Raji (cell line): ENCODE measurements around the gene PCDHGB4.
"Not testable (repeated sequence)": the region's sequence is repeated elsewhere in the genome, so short reads cannot be mapped to it uniquely, and the experiment has no call there.

ENCODE experiments used
- POLR2A ChIP-seq: IDR thresholded peaks from 2 replicates; pipeline ENCODE4 v1.6.1; 2011; ENCODE audit warnings: low read depth, low read length, control low read depth; ENCODE audit not compliant: insufficient read depth

Gene PCDHGB4

GRCh38 chr5:141392429-141393198, 5.1 kb downstream of the PCDHGB4 start, which contains the start of gene PCDHGA8:
PCDHGA8 (plus strand) TSS chr5:141392633; CDS start chr5:141392814, 181 bp downstream.
- TF ChIP-seq POLR2A, result no peak

- no peak for TF ChIP-seq POLR2A
Measured at GRCh38 chr5:141393267-141393666, 5.8 kb downstream of the PCDHGB4 start.

DNA sequence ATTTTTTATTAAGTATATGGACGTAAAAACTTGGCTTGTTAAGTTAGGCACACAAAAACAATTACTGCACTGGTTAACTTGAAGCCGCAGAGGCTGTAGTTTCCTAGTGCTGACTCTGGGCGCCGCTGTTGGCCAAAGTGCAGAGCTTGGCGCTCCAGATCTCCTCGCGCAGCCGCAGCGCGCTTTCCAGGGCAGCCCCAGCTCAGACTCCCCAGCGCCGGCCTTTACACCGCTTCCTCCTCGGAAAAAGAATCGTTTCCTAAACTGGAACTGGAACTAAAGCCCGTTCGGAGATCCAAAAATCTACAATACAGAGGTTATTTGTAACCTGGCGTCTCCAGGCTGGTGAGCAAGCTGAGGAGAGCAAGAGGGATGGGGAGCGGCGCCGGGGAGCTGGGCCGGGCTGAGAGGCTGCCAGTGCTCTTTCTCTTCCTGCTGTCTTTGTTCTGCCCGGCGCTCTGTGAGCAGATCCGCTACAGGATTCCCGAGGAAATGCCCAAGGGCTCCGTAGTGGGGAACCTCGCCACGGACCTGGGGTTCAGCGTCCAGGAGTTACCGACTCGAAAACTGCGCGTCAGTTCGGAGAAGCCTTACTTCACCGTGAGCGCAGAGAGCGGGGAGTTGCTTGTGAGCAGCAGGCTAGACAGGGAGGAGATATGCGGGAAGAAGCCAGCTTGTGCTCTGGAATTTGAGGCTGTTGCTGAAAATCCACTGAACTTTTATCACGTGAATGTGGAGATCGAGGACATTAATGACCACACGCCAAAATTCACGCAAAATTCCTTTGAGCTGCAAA, 10.5 kb downstream of the PCDHGB4 start, which contains the start of gene PCDHGB5:
TSS of gene PCDHGB5 (plus strand) at position 192 of the 796 bp plus-strand sequence. CDS start at position 373, 181 bp downstream.
- not testable (repeated sequence) for TF ChIP-seq POLR2A

DNA sequence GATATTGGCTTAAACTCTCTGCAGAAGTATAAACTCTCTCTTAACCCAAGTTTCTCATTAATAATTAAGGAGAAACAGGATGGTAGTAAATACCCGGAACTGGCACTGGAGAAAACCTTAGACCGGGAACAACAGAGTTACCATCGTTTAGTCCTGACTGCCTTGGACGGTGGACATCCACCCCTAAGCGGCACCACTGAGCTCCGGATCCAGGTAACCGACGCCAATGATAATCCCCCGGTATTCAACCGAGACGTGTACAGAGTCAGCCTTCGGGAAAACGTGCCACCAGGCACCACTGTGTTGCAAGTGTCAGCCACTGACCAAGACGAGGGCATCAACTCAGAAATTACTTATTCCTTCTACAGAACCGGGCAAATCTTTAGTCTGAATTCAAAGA, 11.1 kb downstream of the PCDHGB4 start:
- TF ChIP-seq POLR2A, result no peak

DNA sequence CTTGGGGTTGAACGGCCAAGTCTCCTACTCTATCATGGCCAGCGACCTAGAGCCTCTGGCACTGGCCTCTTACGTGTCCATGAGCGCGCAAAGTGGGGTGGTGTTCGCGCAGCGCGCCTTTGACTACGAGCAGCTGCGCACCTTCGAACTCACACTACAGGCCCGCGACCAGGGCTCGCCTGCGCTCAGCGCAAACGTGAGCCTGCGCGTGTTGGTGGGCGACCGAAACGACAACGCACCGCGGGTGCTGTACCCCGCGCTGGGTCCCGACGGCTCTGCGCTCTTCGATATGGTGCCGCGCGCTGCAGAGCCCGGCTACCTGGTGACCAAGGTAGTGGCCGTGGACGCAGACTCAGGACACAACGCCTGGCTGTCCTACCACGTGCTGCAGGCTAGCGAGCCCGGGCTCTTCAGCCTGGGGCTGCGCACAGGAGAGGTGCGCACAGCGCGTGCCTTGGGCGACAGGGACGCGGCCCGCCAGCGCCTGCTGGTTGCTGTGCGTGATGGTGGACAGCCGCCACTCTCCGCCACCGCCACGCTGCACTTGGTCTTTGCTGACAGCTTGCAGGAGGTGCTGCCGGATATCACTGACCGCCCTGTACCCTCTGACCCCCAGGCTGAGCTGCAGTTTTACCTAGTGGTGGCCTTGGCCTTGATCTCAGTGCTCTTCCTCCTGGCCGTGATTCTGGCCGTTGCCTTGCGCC, 12.2 kb downstream of the PCDHGB4 start:
- TF ChIP-seq POLR2A, result no peak

DNA sequence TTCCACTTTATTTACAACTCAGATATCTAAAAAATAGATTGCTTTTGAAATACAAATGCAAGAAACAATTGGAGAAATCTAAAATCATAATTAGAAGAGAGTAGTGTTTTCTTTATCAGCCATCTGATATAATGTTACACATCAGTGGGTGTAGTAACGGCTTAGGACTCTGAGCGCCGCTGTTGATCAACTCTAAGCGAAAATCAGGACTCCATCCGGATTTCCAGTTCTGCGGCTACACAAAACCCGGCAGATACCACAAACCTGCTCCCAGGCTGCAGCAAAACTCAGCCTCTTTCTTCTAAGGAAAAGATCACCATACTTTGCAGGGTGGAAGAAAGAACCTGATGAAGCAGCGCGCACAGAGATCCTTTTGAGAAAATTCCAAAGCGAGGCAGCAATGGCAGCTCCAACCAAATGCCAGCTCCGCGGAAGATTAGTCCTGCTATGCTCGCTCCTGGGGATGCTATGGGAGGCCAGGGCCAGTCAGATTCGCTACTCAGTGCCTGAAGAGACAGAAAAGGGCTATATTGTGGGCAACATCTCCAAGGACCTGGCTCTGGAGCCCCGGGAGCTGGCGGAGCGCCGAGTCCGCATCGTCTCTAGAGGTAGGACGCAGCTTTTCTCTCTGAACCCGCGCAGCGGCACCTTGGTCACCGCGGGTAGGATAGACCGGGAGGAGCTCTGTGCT, 15.2 kb downstream of the PCDHGB4 start, which contains the start of gene PCDHGA9:
TSS of gene PCDHGA9 (plus strand) at position 226 of the 691 bp plus-strand sequence. CDS start at position 401, 175 bp downstream.
- no peak for TF ChIP-seq POLR2A

DNA sequence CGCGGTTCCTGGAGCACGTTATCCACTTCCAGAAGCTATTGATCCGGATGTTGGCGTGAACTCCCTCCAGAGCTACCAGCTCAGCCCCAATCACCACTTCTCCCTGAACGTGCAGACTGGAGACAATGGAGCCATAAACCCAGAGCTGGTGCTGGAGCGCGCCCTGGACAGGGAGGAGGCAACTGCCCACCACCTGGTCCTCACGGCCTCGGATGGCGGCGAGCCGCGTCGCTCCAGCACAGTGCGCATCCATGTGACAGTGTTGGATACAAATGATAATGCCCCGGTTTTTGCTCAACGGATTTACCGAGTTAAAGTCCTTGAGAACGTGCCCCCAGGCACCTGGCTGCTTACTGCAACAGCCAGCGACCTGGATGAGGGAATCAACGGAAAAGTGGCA, 15.9 kb downstream of the PCDHGB4 start:
- TF ChIP-seq POLR2A, result no peak

DNA sequence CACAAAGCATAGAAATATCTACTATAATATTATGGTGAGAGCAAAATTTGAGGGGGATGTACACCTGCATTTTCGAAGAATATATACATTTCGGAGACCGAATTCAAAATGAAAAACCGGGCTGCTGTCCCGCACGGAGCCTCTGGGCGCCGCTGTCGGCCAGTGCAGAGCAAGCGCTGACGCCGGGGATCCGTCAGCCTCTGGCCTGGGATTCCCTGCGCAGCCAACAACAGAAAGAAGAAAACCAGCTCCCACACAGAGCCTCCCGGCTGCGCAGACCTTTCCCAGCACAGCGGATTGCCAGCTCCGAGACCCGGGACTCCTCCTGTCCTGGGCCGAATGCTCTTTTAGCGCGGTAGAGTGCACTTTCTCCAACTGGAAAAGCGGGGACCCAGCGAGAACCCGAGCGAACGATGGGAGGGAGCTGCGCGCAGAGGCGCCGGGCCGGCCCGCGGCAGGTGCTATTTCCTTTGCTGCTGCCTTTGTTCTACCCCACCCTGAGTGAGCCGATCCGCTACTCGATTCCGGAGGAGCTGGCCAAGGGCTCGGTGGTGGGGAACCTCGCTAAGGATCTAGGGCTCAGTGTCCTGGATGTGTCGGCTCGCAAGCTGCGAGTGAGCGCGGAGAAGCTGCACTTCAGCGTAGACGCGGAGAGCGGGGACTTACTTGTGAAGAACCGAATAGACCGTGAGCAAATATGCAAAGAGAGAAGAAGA, 20.4 kb downstream of the PCDHGB4 start, which contains the start of gene PCDHGB6:
TSS of gene PCDHGB6 (plus strand) at position 232 of the 716 bp plus-strand sequence. CDS start at position 414, 182 bp downstream.
- TF ChIP-seq POLR2A, result not testable (repeated sequence)

DNA sequence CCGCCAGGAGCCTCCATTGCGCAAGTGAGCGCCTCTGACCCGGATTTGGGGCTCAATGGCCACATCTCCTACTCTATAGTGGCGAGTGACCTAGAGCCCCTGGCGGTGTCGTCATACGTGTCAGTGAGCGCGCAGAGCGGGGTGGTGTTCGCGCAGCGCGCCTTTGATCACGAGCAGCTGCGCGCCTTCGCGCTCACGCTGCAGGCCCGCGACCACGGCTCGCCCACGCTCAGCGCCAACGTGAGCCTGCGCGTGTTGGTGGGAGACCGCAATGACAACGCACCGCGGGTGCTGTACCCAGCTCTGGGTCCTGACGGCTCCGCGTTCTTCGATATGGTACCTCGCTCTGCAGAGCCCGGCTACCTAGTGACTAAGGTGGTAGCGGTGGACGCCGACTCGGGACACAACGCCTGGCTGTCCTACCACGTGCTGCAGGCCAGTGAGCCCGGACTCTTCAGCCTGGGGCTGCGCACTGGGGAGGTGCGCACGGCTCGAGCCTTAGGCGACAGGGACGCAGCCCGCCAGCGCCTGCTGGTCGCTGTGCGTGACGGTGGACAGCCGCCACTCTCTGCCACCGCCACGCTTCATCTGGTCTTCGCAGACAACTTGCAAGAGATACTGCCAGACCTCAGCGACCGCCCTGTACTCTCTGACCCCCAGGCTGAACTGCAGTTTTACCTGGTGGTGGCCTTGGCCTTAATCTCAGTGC, 22.3 kb downstream of the PCDHGB4 start:
- no peak for TF ChIP-seq POLR2A

- no peak for TF ChIP-seq POLR2A
Measured at GRCh38 chr5:141411575-141411974, 24.1 kb downstream of the PCDHGB4 start.

- TF ChIP-seq POLR2A, result no peak
Measured at GRCh38 chr5:141412854-141413539, 25.5 kb downstream of the PCDHGB4 start, which contains the start of gene PCDHGA10. PCDHGA10 (plus strand) TSS chr5:141412987; CDS start chr5:141413176, 189 bp downstream.

GRCh38 chr5:141413540-141414069, 26.1 kb downstream of the PCDHGB4 start:
- TF ChIP-seq POLR2A, result no peak
